ENCODE results near the gene COQ5.
A peak's percentile ranks its signal among the peaks of the same experiment; 100 is the strongest.
"Not testable (repeated sequence)": the region's sequence is repeated elsewhere in the genome, so short reads cannot be mapped to it uniquely, and the experiment has no call there.

The COQ5 gene

GRCh38 chr12:120529641-120530417 lies 871 bp upstream of the COQ5 start:
- no peak for DNase-seq (ENCODE audit: low read depth in 3 of 3)

GRCh38 chr12:120522568-120522967 lies 6.4 kb downstream of the COQ5 start:
- no peak for DNase-seq (ENCODE audit: low read depth in 3 of 3)

GRCh38 chr12:120519324-120519723 lies 9.6 kb downstream of the COQ5 start:
- not testable (repeated sequence) for DNase-seq (ENCODE audit: low read depth in 3 of 3)

GRCh38 chr12:120515496-120515895 lies 13.5 kb downstream of the COQ5 start:
- no peak for DNase-seq (ENCODE audit: low read depth in 3 of 3)

GRCh38 chr12:120514002-120514401 lies 15.0 kb downstream of the COQ5 start:
- no peak for DNase-seq (ENCODE audit: low read depth in 3 of 3)

- DNase-seq (ENCODE audit: low read depth in 3 of 3) = no peak
Measured at GRCh38 chr12:120508537-120508936, 20.4 kb downstream of the COQ5 start.

GRCh38 chr12:120504587-120504986 lies 24.4 kb downstream of the COQ5 start:
- no peak for DNase-seq (ENCODE audit: low read depth in 3 of 3)

- no peak for DNase-seq (ENCODE audit: low read depth in 3 of 3)
Measured at GRCh38 chr12:120500581-120500980, 28.4 kb downstream of the COQ5 start.

- no peak for DNase-seq (ENCODE audit: low read depth in 3 of 3)
Measured at GRCh38 chr12:120498870-120499515, 30.0 kb downstream of the COQ5 start.

GRCh38 chr12:120497524-120498150 lies 31.3 kb downstream of the COQ5 start:
- DNase-seq (ENCODE audit: low read depth in 3 of 3) = no peak

- peak; percentile 9 to 24 (median 19) for DNase-seq (ENCODE audit: low read depth in 3 of 3)
Measured at GRCh38 chr12:120496413-120497340, 32.3 kb downstream of the COQ5 start.

GRCh38 chr12:120495731-120496412 lies 33.1 kb downstream of the COQ5 start, which contains the start of gene DYNLL1:
Gene DYNLL1 (plus strand): TSS chr12:120496113. CDS start chr12:120496422, 309 bp downstream.
- DNase-seq (ENCODE audit: low read depth in 3 of 3) = peak; percentile 92 to 97 (median 93)

- no peak for DNase-seq (ENCODE audit: low read depth in 3 of 3)
Measured at GRCh38 chr12:120495186-120495730, 33.7 kb downstream of the COQ5 start.

- DNase-seq (ENCODE audit: low read depth in 3 of 3) = no peak
Measured at GRCh38 chr12:120490833-120491512, 38.0 kb downstream of the COQ5 start.

GRCh38 chr12:120490325-120490724 lies 38.6 kb downstream of the COQ5 start:
- DNase-seq (ENCODE audit: low read depth in 3 of 3) = no peak

- no peak for DNase-seq (ENCODE audit: low read depth in 3 of 3)
Measured at GRCh38 chr12:120489018-120489417, 39.9 kb downstream of the COQ5 start.

- no peak for DNase-seq (ENCODE audit: low read depth in 3 of 3)
Measured at GRCh38 chr12:120488057-120488640, 40.8 kb downstream of the COQ5 start.

- DNase-seq (ENCODE audit: low read depth in 3 of 3) = not testable (repeated sequence)
Measured at GRCh38 chr12:120487552-120487951, 41.4 kb downstream of the COQ5 start.

GRCh38 chr12:120485961-120486881 lies 42.7 kb downstream of the COQ5 start:
- no peak for DNase-seq (ENCODE audit: low read depth in 3 of 3)

All from stimulated activated CD4-positive, alpha-beta T cell treated with anti-CD3 and anti-CD28 coated beads, TNF-alpha, amount 100 ng/mL, for 4 hours (primary cell).